Inferior parietal cortex (tissue), 1 donor: Measurements from ENCODE around the gene PAEP.

Source experiments
- DNase-seq: peaks from one replicate; pipeline ENCODE4 v3.0.0-alpha.2; 2016; ENCODE audit errors: extremely low spot score

Gene PAEP

GRCh38 chr9:135614821-135615665 lies 53.5 kb downstream of the PAEP start:
- no peak for DNase-seq

GRCh38 chr9:135615666-135616618 lies 54.4 kb downstream of the PAEP start:
- DNase-seq = no peak
